ENCODE data around the gene MERTK.
"Not testable (repeated sequence)": the region's sequence is repeated elsewhere in the genome, so short reads cannot be mapped to it uniquely, and the experiment has no call there.

Gene MERTK

DNA sequence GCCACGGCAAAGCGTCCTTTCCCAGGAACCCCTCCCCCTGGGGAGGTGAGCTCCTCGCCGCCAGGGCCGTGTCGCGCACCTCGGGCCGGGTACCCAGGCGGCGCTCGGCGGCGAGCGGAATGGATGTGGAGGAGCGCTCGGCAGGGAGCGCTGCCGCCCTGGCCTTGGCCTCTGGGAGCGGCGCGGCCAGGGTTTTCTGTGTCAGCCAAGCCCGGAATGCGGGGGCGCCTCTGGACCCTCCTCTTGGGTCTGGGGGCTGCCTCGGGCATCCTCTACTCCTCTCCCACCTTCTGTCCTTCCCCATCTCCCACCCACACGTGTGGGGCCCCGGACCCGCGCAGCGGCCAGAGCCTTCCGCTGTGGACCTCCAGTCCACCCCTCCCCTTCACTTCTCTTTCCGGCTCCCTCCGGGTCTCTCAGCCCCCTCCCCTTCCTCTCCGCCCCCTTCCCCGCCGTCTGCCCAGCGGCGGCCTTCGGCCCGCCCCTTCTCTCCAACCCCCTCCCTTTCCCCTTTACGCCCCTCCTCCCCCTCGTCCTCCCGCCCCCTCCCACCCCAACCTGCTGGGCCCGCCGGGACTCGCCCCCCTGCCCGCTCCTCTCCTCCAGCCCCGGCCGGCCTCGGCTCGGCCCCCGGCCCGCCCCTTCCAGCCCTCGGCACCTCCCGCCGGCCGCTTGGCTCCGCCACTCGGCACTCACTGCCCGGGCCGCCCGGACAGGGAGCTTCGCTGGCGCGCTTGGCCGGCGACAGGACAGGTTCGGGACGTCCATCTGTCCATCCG, at the start of gene MERTK:
Gene MERTK, plus strand, starts transcription at position 684 of the 779 bp plus-strand sequence. CDS start 129 bp downstream, outside the sequence.
- POLR2A ChIA-PET, result no interaction called here
- CTCF ChIA-PET, result interaction anchor here (1.5 to 4.0 kb wide), 2 partner anchors 11 to 149 kb away, joined by 4 to 19 read pairs; no protein-coding TSS in a partner anchor
- peak; percentile 80 for DNase-seq (ENCODE audit: extremely low spot score)
- TF ChIP-seq CTCF (IDR thresholded peaks at IDR 0.05; ENCODE audit: control extremely low read depth, extremely low read depth, low read depth, missing control alignments), result peak; percentile 53

- POLR2A ChIA-PET; DNase-seq (ENCODE audit: extremely low spot score); CTCF ChIA-PET: not testable (repeated sequence)
- TF ChIP-seq CTCF (IDR thresholded peaks at IDR 0.05; ENCODE audit: control extremely low read depth, extremely low read depth, low read depth, missing control alignments), result peak; percentile 40
These were observed 47.8 kb upstream of the MERTK start for GRCh38 chr2:111850646-111851045.

DNA sequence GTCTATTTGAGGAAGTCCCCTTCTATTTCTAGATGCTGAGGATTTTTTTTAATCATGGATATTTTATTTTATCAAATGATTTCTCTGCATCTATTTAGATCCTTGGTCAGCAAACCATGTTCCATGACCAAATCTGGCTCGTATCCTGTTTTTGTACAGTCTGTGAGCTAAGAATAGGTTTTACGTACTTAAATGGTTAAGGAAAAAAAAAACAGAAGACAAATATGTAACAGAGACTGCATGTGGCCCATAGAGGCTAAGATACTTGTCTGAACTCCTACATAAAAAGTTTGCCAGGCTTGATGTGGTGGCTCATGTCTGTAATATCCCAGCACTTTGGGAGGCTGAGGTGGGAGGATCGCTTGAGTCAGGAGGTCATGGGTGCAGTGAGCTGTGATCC, 45.9 kb upstream of the MERTK start:
- DNase-seq (ENCODE audit: extremely low spot score); CTCF ChIA-PET; POLR2A ChIA-PET: not testable (repeated sequence)

GRCh38 chr2:111860005-111860404, 38.4 kb upstream of the MERTK start:
- POLR2A ChIA-PET; CTCF ChIA-PET; DNase-seq (ENCODE audit: extremely low spot score): not testable (repeated sequence)

GRCh38 chr2:111865124-111865523, 33.3 kb upstream of the MERTK start:
- CTCF ChIA-PET; POLR2A ChIA-PET; DNase-seq (ENCODE audit: extremely low spot score): not testable (repeated sequence)

GRCh38 chr2:111872806-111873205, 25.6 kb upstream of the MERTK start:
- CTCF ChIA-PET; POLR2A ChIA-PET; DNase-seq (ENCODE audit: extremely low spot score): not testable (repeated sequence)

GRCh38 chr2:111883661-111884591, 14.5 kb upstream of the MERTK start, which contains the start of gene ANAPC1:
TSS of gene ANAPC1 (minus strand) at chr2:111884193. CDS start at chr2:111880825, 3,368 bp downstream.
- CTCF ChIA-PET, result interaction anchor here (0.8 to 1.1 kb wide), 2 partner anchors 11 to 19 kb away, joined by 3 to 4 read pairs; no protein-coding TSS in a partner anchor
- POLR2A ChIA-PET, result interaction anchor here (0.7 kb wide), 2 partner anchors 58 to 584 kb away, joined by 5 read pairs; no protein-coding TSS in a partner anchor

GRCh38 chr2:111884592-111884964, 13.8 kb upstream of the MERTK start:
- ChIA-PET POLR2A (interaction anchor here (0.7 kb wide), 1 partner anchor 583 kb away, joined by 5 read pairs; no protein-coding TSS in a partner anchor), CTCF (interaction anchor here (1.1 kb wide), 1 partner anchor 11 kb away, joined by 4 read pairs; no protein-coding TSS in a partner anchor)
- no peak for TF ChIP-seq CTCF (IDR thresholded peaks at IDR 0.05; ENCODE audit: control extremely low read depth, extremely low read depth, low read depth, missing control alignments)
- no peak for DNase-seq (ENCODE audit: extremely low spot score)

More at GRCh38 chr2:111883661-111884591, 14.5 kb upstream of the MERTK start, which contains the start of gene ANAPC1:
- no peak for TF ChIP-seq CTCF (IDR thresholded peaks at IDR 0.05; ENCODE audit: control extremely low read depth, extremely low read depth, low read depth, missing control alignments)
- peak; percentile 89 for DNase-seq (ENCODE audit: extremely low spot score)
